ENCODE results near the gene TMPRSS5.

DNA sequence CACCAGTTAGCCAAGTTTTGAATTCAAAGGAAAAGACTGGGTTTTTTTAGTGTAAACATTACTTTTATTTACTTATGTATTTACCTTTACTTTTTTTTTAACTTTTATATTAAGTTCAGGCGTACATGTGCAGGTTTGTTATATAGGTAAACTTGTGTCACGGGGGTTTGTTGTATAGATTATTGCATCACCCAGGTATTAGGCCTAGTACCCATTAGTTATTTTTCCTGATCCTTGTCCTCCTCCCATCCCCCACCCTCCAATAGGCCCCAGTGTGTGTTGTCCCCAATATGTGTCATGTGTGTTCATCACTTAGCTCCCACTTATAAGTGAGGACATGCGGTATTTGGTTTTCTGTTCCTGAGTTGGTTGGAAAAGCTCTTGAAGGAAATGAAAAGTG lies 46.8 kb upstream of the TMPRSS5 start:
- TF ChIP-seq, protein P1, sequence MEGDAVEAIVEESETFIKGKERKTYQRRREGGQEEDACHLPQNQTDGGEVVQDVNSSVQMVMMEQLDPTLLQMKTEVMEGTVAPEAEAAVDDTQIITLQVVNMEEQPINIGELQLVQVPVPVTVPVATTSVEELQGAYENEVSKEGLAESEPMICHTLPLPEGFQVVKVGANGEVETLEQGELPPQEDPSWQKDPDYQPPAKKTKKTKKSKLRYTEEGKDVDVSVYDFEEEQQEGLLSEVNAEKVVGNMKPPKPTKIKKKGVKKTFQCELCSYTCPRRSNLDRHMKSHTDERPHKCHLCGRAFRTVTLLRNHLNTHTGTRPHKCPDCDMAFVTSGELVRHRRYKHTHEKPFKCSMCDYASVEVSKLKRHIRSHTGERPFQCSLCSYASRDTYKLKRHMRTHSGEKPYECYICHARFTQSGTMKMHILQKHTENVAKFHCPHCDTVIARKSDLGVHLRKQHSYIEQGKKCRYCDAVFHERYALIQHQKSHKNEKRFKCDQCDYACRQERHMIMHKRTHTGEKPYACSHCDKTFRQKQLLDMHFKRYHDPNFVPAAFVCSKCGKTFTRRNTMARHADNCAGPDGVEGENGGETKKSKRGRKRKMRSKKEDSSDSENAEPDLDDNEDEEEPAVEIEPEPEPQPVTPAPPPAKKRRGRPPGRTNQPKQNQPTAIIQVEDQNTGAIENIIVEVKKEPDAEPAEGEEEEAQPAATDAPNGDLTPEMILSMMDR (IDR thresholded peaks at IDR 0.05) = no peak
- TF ChIP-seq POLR2A (IDR thresholded peaks at IDR 0.05) = no peak
- no peak for TF ChIP-seq EP300 (IDR thresholded peaks at IDR 0.05)

All from tibial nerve (tissue), 4 donors.